HepG2 (cell line): ENCODE measurements around the gene GAS2L1. TPM values are rescaled to one million over a fixed set of nuclear protein-coding genes. Genes with fewer than 3 reads are reported as not detected.

Source experiments
- HHEX ChIP-seq: IDR thresholded peaks from 2 replicates; pipeline ENCODE4 v1.6.1; 2016; ENCODE audit warnings: control low read depth
- HNRNPUL1 ChIP-seq: fragments of 200-400 bp; formaldehyde crosslinking; IDR thresholded peaks from 2 replicates; pipeline ENCODE4 v1.6.1; 2017; ENCODE audit warnings: low read depth, mild to moderate bottlenecking, low read length, moderate library complexity
- IKZF1 ChIP-seq: fragments of 450-650 bp; IDR thresholded peaks from 2 replicates; pipeline ENCODE4 v1.7.1; 2016
- MED13 ChIP-seq: sonication (generic); formaldehyde crosslinking; IDR thresholded peaks from 2 replicates; pipeline ENCODE4 v1.5.0; 2020; ENCODE audit warnings: missing genetic modification reagents
- MXI1 ChIP-seq: IDR thresholded peaks from 3 replicates; pipeline ENCODE4 v1.6.1; 2012; ENCODE audit warnings: low read depth, low read length, inconsistent platforms, borderline replicate concordance
- NCOA1 ChIP-seq: sonication (generic); formaldehyde crosslinking; IDR thresholded peaks from 2 replicates; pipeline ENCODE4 v1.9.0; 2021; ENCODE audit warnings: missing genetic modification reagents
- NFKBIZ ChIP-seq: IDR thresholded peaks from 2 replicates; pipeline ENCODE4 v1.6.1; 2018; ENCODE audit warnings: missing genetic modification reagents, missing compliant biosample characterization
- SCMH1 ChIP-seq: sonication (generic); formaldehyde crosslinking; IDR thresholded peaks from 2 replicates; pipeline ENCODE4 v1.9.0; 2021; ENCODE audit warnings: missing genetic modification reagents, mild to moderate bottlenecking, borderline replicate concordance
- TBL1XR1 ChIP-seq: fragments of 150-350 bp; IDR thresholded peaks from 2 replicates; pipeline ENCODE4 v1.6.1; 2014; ENCODE audit warnings: borderline replicate concordance, low read length; ENCODE audit not compliant: partially characterized antibody
- TGIF2 ChIP-seq: IDR thresholded peaks from 2 replicates; pipeline ENCODE4 v1.6.1; 2016; ENCODE audit warnings: control low read depth, missing compliant biosample characterization
- ZBTB37 ChIP-seq: sonication (generic); formaldehyde crosslinking; IDR thresholded peaks from 2 replicates; pipeline ENCODE4 v1.4.0; 2020; ENCODE audit warnings: mild to moderate bottlenecking, missing genetic modification reagents
- ZNF354B ChIP-seq: sonication (generic); formaldehyde crosslinking; IDR thresholded peaks from 2 replicates; pipeline ENCODE4 v1.8.0; 2022; ENCODE audit warnings: mild to moderate bottlenecking, missing genetic modification reagents
- ZNF546 ChIP-seq: sonication (generic); formaldehyde crosslinking; conservative IDR thresholded peaks from 2 replicates; pipeline ENCODE4 v1.8.1; 2023; ENCODE audit warnings: mild to moderate bottlenecking, missing genetic modification reagents
- ZNF619 ChIP-seq: sonication (generic); formaldehyde crosslinking; IDR thresholded peaks from 2 replicates; pipeline ENCODE4 v1.4.0; 2020; ENCODE audit warnings: mild to moderate bottlenecking, missing genetic modification reagents
- polyA plus RNA-seq, 8 experiments: library from polyadenylated mRNA; depleted of rRNA in 3 of 8; stranded (reverse) in 7 of 8; unstranded in 1 of 8; fragments of >200 nt; fragmentation: Illumina TruSeq in 4 of 8; extraction: Trizol in 4 of 8; gene quantifications; 2 replicates each; pipeline versions ENCODE4 v1.2.1 to v1.2.3, GENCODE V29; 2011 to 2016; ENCODE audit warnings: low read depth in 4 of 8, missing spikeins in 1 of 8, mixed read lengths in 1 of 8; ENCODE audit not compliant: insufficient read depth in 1 of 8
- total RNA-seq, 5 experiments: library from RNA; depleted of rRNA; stranded (reverse); fragments of >200 nt; fragmentation: Illumina TruSeq; extraction: Trizol; gene quantifications; 2 replicates each; pipeline ENCODE4 v1.2.3, GENCODE V29; 2016; ENCODE audit warnings: low read depth in 1 of 5
- TF ChIP-seq, protein P1 (sequence below): IDR thresholded peaks from 2 replicates; pipeline ENCODE4 v1.6.1; 2012; ENCODE audit warnings: low read length, improper control_type of control experiment
- TF ChIP-seq, protein P2 (sequence below): sonication (generic); formaldehyde crosslinking; conservative IDR thresholded peaks from 2 replicates; pipeline ENCODE4 v1.8.0; 2022; ENCODE audit warnings: low read depth, missing genetic modification reagents
- TF ChIP-seq, protein P3 (sequence below): sonication (generic); formaldehyde crosslinking; IDR thresholded peaks from 2 replicates; pipeline ENCODE4 v1.5.0; 2020; ENCODE audit warnings: mild to moderate bottlenecking, missing genetic modification reagents
- TF ChIP-seq, protein P4 (sequence below): sonication (generic); formaldehyde crosslinking; IDR thresholded peaks from 2 replicates; pipeline ENCODE4 v1.4.0; 2020; ENCODE audit warnings: mild to moderate bottlenecking, low read depth, missing genetic modification reagents
- TF ChIP-seq, protein P5 (sequence below): fragments of 450-650 bp; IDR thresholded peaks from 2 replicates; pipeline ENCODE4 v1.6.1; 2016

GAS2L1 gene
- total and polyA plus RNA-seq, 2 of the 13 experiments (the other 11 are each of a cell fraction or from before 2014, with no cell fraction given), result 1.8 to 3.3 TPM

DNA sequence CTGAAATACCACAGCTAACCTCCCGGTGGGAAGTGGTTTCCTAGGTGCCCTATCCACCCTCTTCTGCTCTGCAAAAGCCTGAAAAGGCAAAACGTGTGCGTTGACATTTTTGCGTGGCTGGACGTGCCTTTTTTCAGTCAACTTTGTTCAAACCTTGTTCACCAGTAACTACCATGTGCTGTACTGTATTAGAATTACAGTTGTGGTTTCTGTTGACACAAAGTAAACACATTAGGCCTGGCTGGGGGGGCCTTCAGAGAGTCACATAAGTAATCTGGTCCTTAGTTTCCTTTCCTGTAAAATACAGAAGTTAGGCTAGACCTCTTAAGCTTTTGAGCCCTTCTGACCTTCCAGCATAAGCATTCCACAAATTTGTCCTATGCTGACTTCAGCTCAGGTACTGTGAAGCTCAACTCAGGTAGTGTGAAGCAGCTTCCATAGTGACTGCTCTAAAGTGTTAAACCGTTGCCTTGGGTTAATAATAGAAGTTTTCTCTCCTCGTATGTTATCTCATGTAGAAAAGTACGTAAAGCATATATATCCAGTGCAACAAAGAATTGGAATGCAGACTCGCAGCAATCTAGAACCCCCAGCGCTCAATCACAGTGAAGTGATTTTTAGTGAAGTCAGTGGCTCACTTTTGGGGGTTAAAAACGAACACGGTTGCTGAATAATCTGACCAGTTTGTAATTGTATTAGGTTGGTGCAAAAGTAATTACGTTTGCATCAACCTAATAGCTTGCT, 36.5 kb upstream of the GAS2L1 start (continued):
- TF ChIP-seq NFKBIZ (CRISPR knock-in tag), result no peak
- TF ChIP-seq, protein P1, sequence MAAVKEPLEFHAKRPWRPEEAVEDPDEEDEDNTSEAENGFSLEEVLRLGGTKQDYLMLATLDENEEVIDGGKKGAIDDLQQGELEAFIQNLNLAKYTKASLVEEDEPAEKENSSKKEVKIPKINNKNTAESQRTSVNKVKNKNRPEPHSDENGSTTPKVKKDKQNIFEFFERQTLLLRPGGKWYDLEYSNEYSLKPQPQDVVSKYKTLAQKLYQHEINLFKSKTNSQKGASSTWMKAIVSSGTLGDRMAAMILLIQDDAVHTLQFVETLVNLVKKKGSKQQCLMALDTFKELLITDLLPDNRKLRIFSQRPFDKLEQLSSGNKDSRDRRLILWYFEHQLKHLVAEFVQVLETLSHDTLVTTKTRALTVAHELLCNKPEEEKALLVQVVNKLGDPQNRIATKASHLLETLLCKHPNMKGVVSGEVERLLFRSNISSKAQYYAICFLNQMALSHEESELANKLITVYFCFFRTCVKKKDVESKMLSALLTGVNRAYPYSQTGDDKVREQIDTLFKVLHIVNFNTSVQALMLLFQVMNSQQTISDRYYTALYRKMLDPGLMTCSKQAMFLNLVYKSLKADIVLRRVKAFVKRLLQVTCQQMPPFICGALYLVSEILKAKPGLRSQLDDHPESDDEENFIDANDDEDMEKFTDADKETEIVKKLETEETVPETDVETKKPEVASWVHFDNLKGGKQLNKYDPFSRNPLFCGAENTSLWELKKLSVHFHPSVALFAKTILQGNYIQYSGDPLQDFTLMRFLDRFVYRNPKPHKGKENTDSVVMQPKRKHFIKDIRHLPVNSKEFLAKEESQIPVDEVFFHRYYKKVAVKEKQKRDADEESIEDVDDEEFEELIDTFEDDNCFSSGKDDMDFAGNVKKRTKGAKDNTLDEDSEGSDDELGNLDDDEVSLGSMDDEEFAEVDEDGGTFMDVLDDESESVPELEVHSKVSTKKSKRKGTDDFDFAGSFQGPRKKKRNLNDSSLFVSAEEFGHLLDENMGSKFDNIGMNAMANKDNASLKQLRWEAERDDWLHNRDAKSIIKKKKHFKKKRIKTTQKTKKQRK, result no peak
- TF ChIP-seq IKZF1, result no peak
- no peak for TF ChIP-seq NCOA1 (CRISPR knock-in tag)
- TF ChIP-seq TBL1XR1, result no peak
- no peak for TF ChIP-seq ZNF619 (CRISPR knock-in tag)
- TF ChIP-seq, protein P2, sequence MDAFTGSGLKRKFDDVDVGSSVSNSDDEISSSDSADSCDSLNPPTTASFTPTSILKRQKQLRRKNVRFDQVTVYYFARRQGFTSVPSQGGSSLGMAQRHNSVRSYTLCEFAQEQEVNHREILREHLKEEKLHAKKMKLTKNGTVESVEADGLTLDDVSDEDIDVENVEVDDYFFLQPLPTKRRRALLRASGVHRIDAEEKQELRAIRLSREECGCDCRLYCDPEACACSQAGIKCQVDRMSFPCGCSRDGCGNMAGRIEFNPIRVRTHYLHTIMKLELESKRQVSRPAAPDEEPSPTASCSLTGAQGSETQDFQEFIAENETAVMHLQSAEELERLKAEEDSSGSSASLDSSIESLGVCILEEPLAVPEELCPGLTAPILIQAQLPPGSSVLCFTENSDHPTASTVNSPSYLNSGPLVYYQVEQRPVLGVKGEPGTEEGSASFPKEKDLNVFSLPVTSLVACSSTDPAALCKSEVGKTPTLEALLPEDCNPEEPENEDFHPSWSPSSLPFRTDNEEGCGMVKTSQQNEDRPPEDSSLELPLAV (CRISPR knock-in tag), result no peak
- TF ChIP-seq MXI1, result peak; percentile 40; the same call in 1 of the 3 replicates
- TF ChIP-seq HHEX (CRISPR knock-in tag), result no peak
- TF ChIP-seq, protein P3, sequence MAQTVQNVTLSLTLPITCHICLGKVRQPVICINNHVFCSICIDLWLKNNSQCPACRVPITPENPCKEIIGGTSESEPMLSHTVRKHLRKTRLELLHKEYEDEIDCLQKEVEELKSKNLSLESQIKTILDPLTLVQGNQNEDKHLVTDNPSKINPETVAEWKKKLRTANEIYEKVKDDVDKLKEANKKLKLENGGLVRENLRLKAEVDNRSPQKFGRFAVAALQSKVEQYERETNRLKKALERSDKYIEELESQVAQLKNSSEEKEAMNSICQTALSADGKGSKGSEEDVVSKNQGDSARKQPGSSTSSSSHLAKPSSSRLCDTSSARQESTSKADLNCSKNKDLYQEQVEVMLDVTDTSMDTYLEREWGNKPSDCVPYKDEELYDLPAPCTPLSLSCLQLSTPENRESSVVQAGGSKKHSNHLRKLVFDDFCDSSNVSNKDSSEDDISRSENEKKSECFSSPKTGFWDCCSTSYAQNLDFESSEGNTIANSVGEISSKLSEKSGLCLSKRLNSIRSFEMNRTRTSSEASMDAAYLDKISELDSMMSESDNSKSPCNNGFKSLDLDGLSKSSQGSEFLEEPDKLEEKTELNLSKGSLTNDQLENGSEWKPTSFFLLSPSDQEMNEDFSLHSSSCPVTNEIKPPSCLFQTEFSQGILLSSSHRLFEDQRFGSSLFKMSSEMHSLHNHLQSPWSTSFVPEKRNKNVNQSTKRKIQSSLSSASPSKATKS (CRISPR knock-in tag), result no peak
- no peak for TF ChIP-seq ZNF546 (CRISPR knock-in tag)
- no peak for TF ChIP-seq MED13
- no peak for TF ChIP-seq SCMH1 (CRISPR knock-in tag)
- peak; percentile 48; the same call in 1 of the 2 replicates for TF ChIP-seq TGIF2 (CRISPR knock-in tag)
- TF ChIP-seq, protein P4, sequence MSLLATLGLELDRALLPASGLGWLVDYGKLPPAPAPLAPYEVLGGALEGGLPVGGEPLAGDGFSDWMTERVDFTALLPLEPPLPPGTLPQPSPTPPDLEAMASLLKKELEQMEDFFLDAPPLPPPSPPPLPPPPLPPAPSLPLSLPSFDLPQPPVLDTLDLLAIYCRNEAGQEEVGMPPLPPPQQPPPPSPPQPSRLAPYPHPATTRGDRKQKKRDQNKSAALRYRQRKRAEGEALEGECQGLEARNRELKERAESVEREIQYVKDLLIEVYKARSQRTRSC (CRISPR knock-in tag), result no peak
- TF ChIP-seq ZNF354B (CRISPR knock-in tag), result no peak
- TF ChIP-seq, protein P5, sequence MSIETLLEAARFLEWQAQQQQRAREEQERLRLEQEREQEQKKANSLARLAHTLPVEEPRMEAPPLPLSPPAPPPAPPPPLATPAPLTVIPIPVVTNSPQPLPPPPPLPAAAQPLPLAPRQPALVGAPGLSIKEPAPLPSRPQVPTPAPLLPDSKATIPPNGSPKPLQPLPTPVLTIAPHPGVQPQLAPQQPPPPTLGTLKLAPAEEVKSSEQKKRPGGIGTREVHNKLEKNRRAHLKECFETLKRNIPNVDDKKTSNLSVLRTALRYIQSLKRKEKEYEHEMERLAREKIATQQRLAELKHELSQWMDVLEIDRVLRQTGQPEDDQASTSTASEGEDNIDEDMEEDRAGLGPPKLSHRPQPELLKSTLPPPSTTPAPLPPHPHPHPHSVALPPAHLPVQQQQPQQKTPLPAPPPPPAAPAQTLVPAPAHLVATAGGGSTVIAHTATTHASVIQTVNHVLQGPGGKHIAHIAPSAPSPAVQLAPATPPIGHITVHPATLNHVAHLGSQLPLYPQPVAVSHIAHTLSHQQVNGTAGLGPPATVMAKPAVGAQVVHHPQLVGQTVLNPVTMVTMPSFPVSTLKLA, result no peak
- 0 out of 2 replicates have a peak, but pooled peaks have one; percentile 15 for TF ChIP-seq ZBTB37
- no peak for TF ChIP-seq HNRNPUL1
